Activated naive CD4-positive, alpha-beta T cell treated with Interleukin-2 at 50 U/mL for 16 hours (primary cell): ENCODE results near the gene SGPP1.
"Not testable (repeated sequence)": the region's sequence is repeated elsewhere in the genome, so short reads cannot be mapped to it uniquely, and the experiment has no call there.

Experiments
- DNase-seq: peaks from one replicate; pipeline ENCODE4 v3.0.0-alpha.2; 2020

The SGPP1 gene

GRCh38 chr14:63725786-63726460 lies 1.9 kb downstream of the SGPP1 start:
- no peak for DNase-seq

- no peak for DNase-seq
Observed at GRCh38 chr14:63717702-63718101, 10.2 kb downstream of the SGPP1 start.

- DNase-seq = no peak
Observed at GRCh38 chr14:63715360-63715759, 12.5 kb downstream of the SGPP1 start.

GRCh38 chr14:63713764-63714163 lies 14.1 kb downstream of the SGPP1 start:
- no peak for DNase-seq

GRCh38 chr14:63713058-63713457 lies 14.8 kb downstream of the SGPP1 start:
- no peak for DNase-seq

DNA sequence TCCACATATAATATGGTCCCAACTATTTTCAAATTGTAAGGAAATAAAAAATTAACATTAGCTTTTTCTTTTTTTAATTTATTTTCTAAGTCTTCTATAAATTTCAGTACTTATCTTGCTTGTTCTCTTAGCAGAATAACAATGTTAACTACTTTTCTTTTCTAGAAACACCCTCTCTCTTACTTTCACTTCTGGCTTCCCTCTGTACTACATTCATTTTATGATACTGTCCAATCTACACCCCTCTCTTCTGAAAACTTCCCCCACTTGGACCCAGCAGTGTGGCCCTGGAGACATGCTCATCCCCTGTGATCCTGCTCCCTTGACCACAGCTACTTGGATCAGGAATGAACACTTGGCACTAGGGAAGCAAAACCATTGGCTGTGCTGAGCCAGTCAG lies 15.7 kb downstream of the SGPP1 start:
- DNase-seq = no peak

GRCh38 chr14:63710497-63710896 lies 17.4 kb downstream of the SGPP1 start:
- DNase-seq = no peak

- no peak for DNase-seq
Observed at GRCh38 chr14:63709589-63709988, 18.3 kb downstream of the SGPP1 start.

- DNase-seq = no peak
Observed at GRCh38 chr14:63707216-63707615, 20.6 kb downstream of the SGPP1 start.

- no peak for DNase-seq
Observed at GRCh38 chr14:63705561-63706070, 22.2 kb downstream of the SGPP1 start.

GRCh38 chr14:63702530-63702929 lies 25.3 kb downstream of the SGPP1 start:
- DNase-seq = not testable (repeated sequence)

DNA sequence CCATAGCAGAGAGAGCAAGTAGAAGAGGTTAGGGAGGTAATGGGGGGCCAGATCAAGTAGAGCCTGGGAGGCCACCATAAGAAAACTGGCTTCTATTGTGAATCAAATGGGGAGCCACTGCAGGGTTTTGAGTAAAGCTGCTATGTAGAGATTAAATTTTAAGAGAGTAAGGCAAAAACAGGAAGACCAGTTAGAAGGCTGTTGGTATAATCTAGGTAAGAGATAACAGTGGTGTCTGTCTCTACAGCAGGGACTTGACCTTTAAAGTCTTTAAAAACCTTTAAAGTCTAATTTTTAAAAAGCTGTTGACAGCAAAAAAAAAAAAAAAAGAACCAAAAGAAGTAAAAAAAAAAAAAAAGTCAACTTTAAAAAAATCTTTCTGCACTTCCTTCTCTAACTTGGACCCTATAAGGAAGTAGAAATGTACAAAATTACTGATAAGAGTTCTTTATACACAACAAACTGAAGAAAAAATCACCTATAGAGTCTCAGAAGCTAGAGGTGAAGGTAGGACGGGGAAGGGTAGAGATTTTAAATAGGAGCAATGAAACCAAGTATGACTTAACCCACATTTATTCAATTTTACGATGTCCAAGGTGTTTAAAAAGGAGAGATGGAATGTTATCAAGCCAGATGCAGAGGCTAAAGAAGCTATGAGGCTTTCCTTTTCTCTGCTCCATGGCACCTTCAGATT lies 26.1 kb downstream of the SGPP1 start:
- no peak for DNase-seq

GRCh38 chr14:63692310-63693020 lies 35.4 kb downstream of the SGPP1 start:
- no peak for DNase-seq

- no peak for DNase-seq
Observed at GRCh38 chr14:63689132-63689531, 38.7 kb downstream of the SGPP1 start.

GRCh38 chr14:63686926-63687325 lies 40.9 kb downstream of the SGPP1 start:
- DNase-seq = no peak

GRCh38 chr14:63685401-63685800 lies 42.5 kb downstream of the SGPP1 start:
- no peak for DNase-seq

DNA sequence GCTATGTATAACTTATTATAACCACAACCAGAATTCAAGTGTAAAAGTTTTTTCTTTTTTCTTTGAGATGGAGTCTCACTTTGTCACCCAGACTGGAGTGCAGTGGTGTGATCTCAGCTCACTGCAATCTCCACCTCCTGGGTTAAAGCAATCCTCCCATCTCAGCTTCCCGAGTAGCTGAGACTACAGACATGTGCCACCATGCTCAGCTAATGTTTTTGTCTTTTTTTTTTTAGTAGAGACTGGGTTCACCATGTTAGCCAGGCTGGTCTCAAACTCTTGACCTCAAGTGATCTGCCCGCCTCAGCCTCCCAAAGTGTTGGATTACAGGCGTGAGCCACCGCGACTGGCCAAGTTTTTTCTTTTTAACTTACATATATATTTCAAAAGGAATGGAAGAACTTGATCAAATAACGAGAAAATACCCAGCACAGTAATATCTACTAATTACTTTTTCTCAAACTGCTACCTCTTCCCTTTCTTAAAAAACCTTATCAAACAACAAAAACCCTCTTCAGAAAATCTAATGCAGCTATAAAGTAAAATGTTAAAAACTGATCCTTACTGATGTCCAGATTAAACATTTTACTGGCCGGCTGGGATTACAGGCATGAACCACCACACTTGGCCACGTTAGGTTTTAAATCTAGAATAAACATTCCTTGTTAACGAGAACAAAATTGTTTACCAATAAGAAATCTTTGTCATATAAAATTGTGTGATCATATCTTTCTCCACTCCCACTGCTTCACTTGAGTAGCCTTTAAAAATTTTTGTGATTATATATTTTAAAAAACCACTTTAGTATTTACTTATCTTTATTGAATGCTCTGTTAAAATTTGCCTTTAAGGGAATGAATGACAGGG lies 44.9 kb downstream of the SGPP1 start:
- no peak for DNase-seq

DNA sequence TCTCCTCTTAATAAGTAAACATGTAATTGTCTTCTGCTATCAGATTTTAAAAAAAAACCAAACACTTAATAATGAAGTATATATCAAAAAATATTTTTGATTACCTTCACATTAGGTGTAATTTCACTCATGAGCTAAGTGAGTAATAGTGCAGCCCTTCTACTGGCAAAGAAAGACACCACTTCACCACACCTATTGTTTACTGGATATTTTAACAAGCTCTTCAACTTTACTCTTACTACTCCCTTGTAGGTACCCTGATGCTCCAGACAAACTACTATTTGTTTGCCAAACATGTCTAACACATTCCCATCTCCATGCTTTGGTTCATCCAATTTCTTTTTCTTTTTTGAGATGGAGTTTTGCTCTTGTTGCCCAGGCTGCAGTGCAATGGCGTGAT lies 49.3 kb downstream of the SGPP1 start:
- DNase-seq = no peak

- DNase-seq = no peak
Observed at GRCh38 chr14:63677891-63678379, 49.9 kb downstream of the SGPP1 start.

GRCh38 chr14:63676615-63677014 lies 51.2 kb downstream of the SGPP1 start:
- DNase-seq = no peak

GRCh38 chr14:63673886-63674497 lies 53.9 kb downstream of the SGPP1 start:
- no peak for DNase-seq

DNA sequence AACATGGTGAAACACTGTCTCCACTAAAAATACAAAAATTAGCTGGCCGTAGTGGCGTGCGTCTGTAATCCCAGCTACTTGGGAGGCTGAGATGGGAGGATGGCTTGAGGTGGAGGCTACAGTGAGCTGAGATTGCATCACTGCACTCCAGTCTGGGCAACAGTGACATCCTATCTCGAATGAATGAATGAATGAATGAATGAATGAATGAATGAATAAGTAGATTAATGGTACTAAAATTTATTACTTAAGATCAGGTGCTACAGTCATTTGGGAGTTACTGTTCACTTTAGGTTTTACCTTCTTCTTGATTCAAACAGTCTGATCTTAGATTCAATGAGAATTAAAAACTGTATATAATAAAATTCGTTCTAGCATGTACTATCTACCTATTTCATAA lies 54.6 kb downstream of the SGPP1 start:
- DNase-seq = no peak
